ENCODE results near the gene ZNF177. TPM values are rescaled to one million over a fixed set of nuclear protein-coding genes. Genes with fewer than 3 reads are reported as not detected.

ZNF177 gene
- total RNA-seq, 5 donors from 2014 or later (not counting 1 experiment from before 2014, with no cell fraction given) = 0.89 to 2.1 (median 1.0) TPM

DNA sequence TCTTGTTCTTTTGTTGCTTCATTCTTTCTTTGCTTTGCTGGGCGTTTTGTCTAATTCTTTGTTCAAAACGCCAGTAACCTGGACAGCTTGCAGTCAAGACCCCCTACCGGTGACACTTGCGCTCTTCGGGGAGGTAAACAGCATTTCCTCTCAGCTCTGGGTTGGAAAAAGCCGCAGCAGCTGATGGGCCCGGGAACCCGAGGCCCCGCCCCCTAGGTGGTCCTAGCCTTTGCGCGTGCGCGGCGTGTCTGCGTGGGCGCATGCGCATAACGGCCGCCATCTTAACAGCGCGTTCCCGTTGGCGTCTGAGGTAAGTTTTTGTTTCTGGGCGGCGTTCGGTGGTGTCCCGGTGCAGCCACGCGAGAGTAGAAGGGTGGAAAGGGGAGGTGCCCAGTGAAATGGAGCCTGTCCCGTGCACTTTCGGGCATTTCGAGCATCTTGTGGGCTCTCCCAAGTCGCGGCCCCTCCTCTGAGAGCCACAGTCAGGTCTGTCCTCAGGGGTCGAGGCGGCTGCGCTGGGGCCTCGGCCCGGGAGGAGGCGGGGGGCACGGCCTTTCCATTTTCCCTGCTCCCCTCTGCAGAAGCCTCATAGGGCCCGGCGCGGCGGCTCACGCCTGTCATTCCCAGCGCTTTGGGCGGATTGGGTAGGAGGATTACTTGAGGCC lies 38.8 kb upstream of the ZNF177 start, which contains the start of gene ZNF559:
ZNF559 (plus strand) TSS at position 261 of the 665 bp plus-strand sequence. CDS start 14,371 bp downstream, outside the sequence.
- Histone ChIP-seq H3K27me3 (replicated peaks in 1 of 2; ENCODE audit: control insufficient read depth in 2 of 2, extremely low read depth in 1 of 2, insufficient read depth in 2 of 2, low read length in 1 of 2) (no peaks in the 10 kb centered on the region), H3K4me3 (ENCODE audit: control insufficient read depth in 1 of 2, extremely low read depth in 1 of 2, low read length in 1 of 2) (peak within 1 kb of the TSS; percentile 71 to 73), H3K9me3 (peaks cover 8% of the 10 kb centered on the region), H3K4me1 (ENCODE audit: control insufficient read depth in 1 of 2, extremely low read depth in 1 of 2, insufficient read depth in 2 of 2, low read length in 2 of 2) (peaks cover 4 to 21% of the 10 kb centered on the region in 2 experiments), H3K27ac (ENCODE audit: low read length) (peak within 1 kb of the TSS; percentile 78), H3K36me3 (ENCODE audit: control insufficient read depth in 2 of 2, extremely low read depth in 1 of 2, insufficient read depth in 1 of 2, low read length in 1 of 2) (peaks cover 2 to 5% of the 10 kb centered on the region in 2 donors)
- POLR2A ChIA-PET = interaction anchor here (0.6 to 0.7 kb wide), 3 partner anchors 14 to 302 kb away, joined by 3 to 5 read pairs (median 4); no protein-coding TSS in a partner anchor
- 0% methylated on average over 35 of the region's 48 CpGs for WGBS (ENCODE audit: insufficient coverage)
- no peaks in the 10 kb centered on the region for H3K27me3 Mint-ChIP-seq
- H3K27ac Mint-ChIP-seq = peak within 1 kb of the TSS; percentile 97
- H3K4me3 Mint-ChIP-seq = peak within 1 kb of the TSS; percentile 84 to 95 (median 90)
- H3K9me3 Mint-ChIP-seq = peaks cover 0 to 34% (median 22%) of the 10 kb centered on the region in 3 donors
- CTCF ChIA-PET = interaction anchor here (0.6 to 1.0 kb wide), 6 partner anchors 10 to 260 kb away, joined by 3 to 11 read pairs (median 4); partner anchors contain the start of gene ZNF266 (in 1 of the 2)
- peak; percentile 95 to 97 (median 96) for ATAC-seq (replicated peaks in 1 of 4)
- peaks cover 40% of the 10 kb centered on the region for H3K36me3 Mint-ChIP-seq
- peak; percentile 91 to 99 (median 96) for DNase-seq
- H3K4me1 Mint-ChIP-seq = peaks cover 29 to 33% (median 31%) of the 10 kb centered on the region in 3 donors

GRCh38 chr19:9324584-9324962 lies 38.2 kb upstream of the ZNF177 start:
- peaks cover 45% of the 10 kb centered on the region for H3K36me3 Mint-ChIP-seq
- peaks cover 2 to 5% of the 10 kb centered on the region in 2 donors for H3K36me3 ChIP-seq (ENCODE audit: control insufficient read depth in 2 of 2, extremely low read depth in 1 of 2, insufficient read depth in 1 of 2, low read length in 1 of 2)
- H3K4me3 ChIP-seq (ENCODE audit: control insufficient read depth in 1 of 2, extremely low read depth in 1 of 2, low read length in 1 of 2) = peak overlapping the region; percentile 71 to 73
- peaks cover 0 to 37% (median 25%) of the 10 kb centered on the region in 3 donors for H3K9me3 Mint-ChIP-seq
- peak in 1 of 35 experiments; percentile 19 for DNase-seq
- no peaks in the 10 kb centered on the region for H3K27me3 Mint-ChIP-seq
- H3K27me3 ChIP-seq (replicated peaks in 1 of 2; ENCODE audit: control insufficient read depth in 2 of 2, extremely low read depth in 1 of 2, insufficient read depth in 2 of 2, low read length in 1 of 2) = no peaks in the 10 kb centered on the region
- H3K4me3 Mint-ChIP-seq = peak overlapping the region; percentile 84 to 95 (median 90)
- H3K4me1 ChIP-seq (ENCODE audit: control insufficient read depth in 1 of 2, extremely low read depth in 1 of 2, insufficient read depth in 2 of 2, low read length in 2 of 2) = peaks cover 4 to 21% of the 10 kb centered on the region in 2 experiments
- H3K9me3 ChIP-seq = peaks cover 8% of the 10 kb centered on the region
- peaks cover 29 to 33% (median 31%) of the 10 kb centered on the region in 3 donors for H3K4me1 Mint-ChIP-seq
- no peak for ATAC-seq (replicated peaks in 1 of 4)
- CTCF ChIA-PET = no interaction called here
- POLR2A ChIA-PET = no interaction called here
- peak overlapping the region; percentile 70 to 97 for H3K27ac Mint-ChIP-seq
- 56% methylated on average over 4 of the region's 9 CpGs for WGBS (ENCODE audit: insufficient coverage)
- peak overlapping the region; percentile 78 for H3K27ac ChIP-seq (ENCODE audit: low read length)

- Mint-ChIP-seq H3K27ac (no peak overlapping the region), H3K4me1 (peaks cover 13 to 16% (median 15%) of the 10 kb centered on the region in 3 donors), H3K36me3 (peaks cover 81% of the 10 kb centered on the region), H3K9me3 (peaks cover 17 to 62% (median 43%) of the 10 kb centered on the region in 3 donors), H3K4me3 (no peak overlapping the region), H3K27me3 (no peaks in the 10 kb centered on the region)
- no peak for ATAC-seq (replicated peaks in 1 of 4)
- Histone ChIP-seq H3K27me3 (replicated peaks in 1 of 2; ENCODE audit: control insufficient read depth in 2 of 2, extremely low read depth in 1 of 2, insufficient read depth in 2 of 2, low read length in 1 of 2) (no peaks in the 10 kb centered on the region), H3K4me3 (ENCODE audit: control insufficient read depth in 1 of 2, extremely low read depth in 1 of 2, low read length in 1 of 2) (no peak overlapping the region), H3K9me3 (peaks cover 21% of the 10 kb centered on the region), H3K36me3 (ENCODE audit: control insufficient read depth in 2 of 2, extremely low read depth in 1 of 2, insufficient read depth in 1 of 2, low read length in 1 of 2) (peaks cover 10 to 32% of the 10 kb centered on the region in 2 donors), H3K4me1 (ENCODE audit: control insufficient read depth in 1 of 2, extremely low read depth in 1 of 2, insufficient read depth in 2 of 2, low read length in 2 of 2) (peaks cover 0 to 2% of the 10 kb centered on the region in 2 experiments), H3K27ac (ENCODE audit: low read length) (no peak overlapping the region)
- ChIA-PET CTCF (no interaction called here), POLR2A (no interaction called here)
- no peak for DNase-seq
These were observed 32.8 kb upstream of the ZNF177 start for GRCh38 chr19:9329999-9330398.

DNA sequence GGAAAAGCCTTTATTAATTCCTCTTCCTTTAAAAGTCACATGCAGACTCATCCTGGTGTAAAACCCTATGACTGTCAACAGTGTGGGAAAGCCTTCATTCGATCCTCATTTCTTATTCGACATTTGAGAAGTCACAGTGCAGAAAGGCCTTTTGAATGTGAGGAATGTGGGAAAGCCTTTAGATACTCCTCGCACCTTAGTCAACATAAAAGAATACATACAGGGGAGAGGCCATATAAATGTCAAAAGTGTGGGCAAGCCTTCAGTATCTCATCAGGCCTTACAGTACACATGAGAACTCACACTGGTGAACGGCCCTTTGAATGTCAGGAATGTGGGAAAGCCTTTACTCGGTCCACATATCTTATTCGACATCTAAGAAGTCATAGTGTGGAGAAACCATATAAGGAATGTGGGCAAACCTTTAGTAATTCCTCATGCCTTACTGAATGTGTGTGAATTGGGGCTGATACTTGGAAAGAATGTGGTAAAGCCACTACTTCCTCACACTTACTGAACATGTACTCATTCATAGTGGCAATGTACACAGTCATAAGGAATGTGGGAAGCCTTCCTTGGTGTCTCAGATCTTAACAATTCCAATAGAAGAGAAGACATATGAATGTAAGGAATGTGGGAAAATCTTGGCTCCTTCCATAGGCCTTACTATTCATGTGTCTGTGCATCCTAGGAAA lies 20.1 kb upstream of the ZNF177 start:
- Histone ChIP-seq H3K4me1 (ENCODE audit: control insufficient read depth in 1 of 2, extremely low read depth in 1 of 2, insufficient read depth in 2 of 2, low read length in 2 of 2) (no peaks in the 10 kb centered on the region), H3K27me3 (replicated peaks in 1 of 2; ENCODE audit: control insufficient read depth in 2 of 2, extremely low read depth in 1 of 2, insufficient read depth in 2 of 2, low read length in 1 of 2) (no peaks in the 10 kb centered on the region), H3K9me3 (peaks cover 53% of the 10 kb centered on the region), H3K4me3 (ENCODE audit: control insufficient read depth in 1 of 2, extremely low read depth in 1 of 2, low read length in 1 of 2) (peak overlapping the region in 1 of 2 donors; percentile 32), H3K27ac (ENCODE audit: low read length) (no peak overlapping the region), H3K36me3 (ENCODE audit: control insufficient read depth in 2 of 2, extremely low read depth in 1 of 2, insufficient read depth in 1 of 2, low read length in 1 of 2) (peaks cover 17 to 50% of the 10 kb centered on the region in 2 donors)
- H3K4me3 Mint-ChIP-seq = no peak overlapping the region
- ChIA-PET POLR2A (no interaction called here), CTCF (no interaction called here)
- H3K9me3 Mint-ChIP-seq = peaks cover 25 to 71% (median 54%) of the 10 kb centered on the region in 3 donors
- no peaks in the 10 kb centered on the region for H3K27me3 Mint-ChIP-seq
- H3K4me1 Mint-ChIP-seq = no peaks in the 10 kb centered on the region
- ATAC-seq (replicated peaks in 1 of 4) (no peak), DNase-seq (no peak)
- no peak overlapping the region for H3K27ac Mint-ChIP-seq
- H3K36me3 Mint-ChIP-seq = peaks cover 81% of the 10 kb centered on the region
- no CpG with 5 or more reads among the region's 6 CpGs for WGBS (ENCODE audit: insufficient coverage)

- ATAC-seq (replicated peaks in 1 of 4) (no peak), DNase-seq (no peak)
- Histone ChIP-seq H3K36me3 (ENCODE audit: control insufficient read depth in 2 of 2, extremely low read depth in 1 of 2, insufficient read depth in 1 of 2, low read length in 1 of 2) (peaks cover 20 to 30% of the 10 kb centered on the region in 2 donors), H3K9me3 (peaks cover 44% of the 10 kb centered on the region), H3K4me1 (ENCODE audit: control insufficient read depth in 1 of 2, extremely low read depth in 1 of 2, insufficient read depth in 2 of 2, low read length in 2 of 2) (no peaks in the 10 kb centered on the region), H3K4me3 (ENCODE audit: control insufficient read depth in 1 of 2, extremely low read depth in 1 of 2, low read length in 1 of 2) (no peak overlapping the region), H3K27ac (ENCODE audit: low read length) (no peak overlapping the region), H3K27me3 (replicated peaks in 1 of 2; ENCODE audit: control insufficient read depth in 2 of 2, extremely low read depth in 1 of 2, insufficient read depth in 2 of 2, low read length in 1 of 2) (no peaks in the 10 kb centered on the region)
- ChIA-PET POLR2A (no interaction called here), CTCF (interaction anchor here in 1 of 2 donors (0.7 kb wide), 1 partner anchor 27 kb away, joined by 3 read pairs; no protein-coding TSS in a partner anchor)
- WGBS (ENCODE audit: insufficient coverage) = no CpG with 5 or more reads among the region's 2 CpGs
- no peak overlapping the region for H3K27ac Mint-ChIP-seq
- H3K36me3 Mint-ChIP-seq = peaks cover 79% of the 10 kb centered on the region
- no peaks in the 10 kb centered on the region for H3K27me3 Mint-ChIP-seq
- H3K9me3 Mint-ChIP-seq = peaks cover 15 to 71% (median 50%) of the 10 kb centered on the region in 3 donors
- no peak overlapping the region for H3K4me3 Mint-ChIP-seq
- no peaks in the 10 kb centered on the region for H3K4me1 Mint-ChIP-seq
These were observed 17.8 kb upstream of the ZNF177 start for GRCh38 chr19:9345005-9345404.

GRCh38 chr19:9348253-9348652 lies 14.6 kb upstream of the ZNF177 start:
- no peaks in the 10 kb centered on the region for H3K27me3 Mint-ChIP-seq
- Histone ChIP-seq H3K9me3 (peaks cover 24% of the 10 kb centered on the region), H3K4me3 (ENCODE audit: control insufficient read depth in 1 of 2, extremely low read depth in 1 of 2, low read length in 1 of 2) (peak overlapping the region in 1 of 2 donors; percentile 6), H3K36me3 (ENCODE audit: control insufficient read depth in 2 of 2, extremely low read depth in 1 of 2, insufficient read depth in 1 of 2, low read length in 1 of 2) (peaks cover 2 to 11% of the 10 kb centered on the region in 2 donors), H3K4me1 (ENCODE audit: control insufficient read depth in 1 of 2, extremely low read depth in 1 of 2, insufficient read depth in 2 of 2, low read length in 2 of 2) (no peaks in the 10 kb centered on the region), H3K27ac (ENCODE audit: low read length) (no peak overlapping the region), H3K27me3 (replicated peaks in 1 of 2; ENCODE audit: control insufficient read depth in 2 of 2, extremely low read depth in 1 of 2, insufficient read depth in 2 of 2, low read length in 1 of 2) (no peaks in the 10 kb centered on the region)
- ChIA-PET POLR2A (no interaction called here), CTCF (no interaction called here)
- WGBS (ENCODE audit: insufficient coverage) = no CpG with 5 or more reads among the region's 3 CpGs
- peaks cover 70% of the 10 kb centered on the region for H3K36me3 Mint-ChIP-seq
- H3K4me1 Mint-ChIP-seq = no peaks in the 10 kb centered on the region
- ATAC-seq (replicated peaks in 1 of 4) (no peak), DNase-seq (no peak)
- H3K9me3 Mint-ChIP-seq = peaks cover 11 to 65% (median 51%) of the 10 kb centered on the region in 3 donors
- no peak overlapping the region for H3K4me3 Mint-ChIP-seq
- no peak overlapping the region for H3K27ac Mint-ChIP-seq
